HTR-8/SVneo (cell line): Measurements from ENCODE around the gene NUP214.
"Not testable (repeated sequence)": the region's sequence is repeated elsewhere in the genome, so short reads cannot be mapped to it uniquely, and the experiment has no call there.

Source experiments
- DNase-seq: peaks from one replicate; pipeline ENCODE4 v3.0.0; 2011; ENCODE audit warnings: low spot score, mixed read lengths; ENCODE audit not compliant: insufficient read length
- FAIRE-seq: peaks from 2 replicates; lab custom pipeline; 2011; peaks lifted over from hg19 to GRCh38; lab: Jason Lieb, UNC

The NUP214 gene

GRCh38 chr9:131095666-131096268, 29.6 kb upstream of the NUP214 start:
- DNase-seq (peak; percentile 68), FAIRE-seq (no peak)

- no peak for FAIRE-seq
- DNase-seq, result peak; percentile 53
Observed at GRCh38 chr9:131096269-131097125, 28.9 kb upstream of the NUP214 start, which contains the start of gene AIF1L. Gene AIF1L (plus strand): TSS chr9:131096531. CDS start chr9:131096630, 99 bp downstream.

DNA sequence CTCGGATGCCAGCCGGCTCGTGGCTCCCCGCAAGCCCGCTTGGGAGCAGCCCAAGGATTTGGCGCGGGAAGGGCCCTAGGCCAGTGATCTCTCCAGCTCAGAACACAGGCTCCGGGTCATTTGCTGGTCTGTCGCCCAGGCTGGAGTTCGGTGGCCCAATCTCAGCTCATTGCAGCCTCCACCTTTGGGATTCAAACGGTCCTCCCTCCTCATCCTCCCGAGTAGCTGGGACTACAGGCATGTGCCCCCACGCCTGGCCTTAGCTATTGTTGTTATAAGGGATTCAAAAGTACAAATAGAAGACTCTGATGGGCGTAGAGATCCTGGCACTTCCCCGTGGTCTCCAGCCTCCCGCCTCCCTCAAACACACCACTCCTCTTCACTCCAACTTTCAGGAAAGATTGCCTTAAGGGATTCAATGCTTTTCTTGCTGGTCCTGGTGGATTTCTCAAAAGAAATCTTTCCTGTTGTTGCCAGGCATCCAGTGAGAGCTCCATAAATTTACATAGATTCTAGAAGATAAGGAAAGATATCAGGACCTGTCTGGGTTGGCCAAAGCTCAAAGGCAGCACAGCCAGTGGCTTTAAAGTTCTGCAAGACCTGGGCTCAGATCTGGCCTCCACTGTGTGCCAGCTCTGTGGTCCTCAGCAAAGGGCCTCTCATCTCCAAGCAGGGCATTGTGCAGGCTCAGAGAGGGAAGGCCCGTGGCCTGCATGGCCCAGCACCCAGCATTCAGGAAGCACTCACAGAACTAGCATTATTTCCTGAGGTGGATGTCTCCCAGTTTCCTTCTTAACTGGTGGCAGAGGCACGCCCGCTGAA, 28.0 kb upstream of the NUP214 start:
- FAIRE-seq, result no peak

DNA sequence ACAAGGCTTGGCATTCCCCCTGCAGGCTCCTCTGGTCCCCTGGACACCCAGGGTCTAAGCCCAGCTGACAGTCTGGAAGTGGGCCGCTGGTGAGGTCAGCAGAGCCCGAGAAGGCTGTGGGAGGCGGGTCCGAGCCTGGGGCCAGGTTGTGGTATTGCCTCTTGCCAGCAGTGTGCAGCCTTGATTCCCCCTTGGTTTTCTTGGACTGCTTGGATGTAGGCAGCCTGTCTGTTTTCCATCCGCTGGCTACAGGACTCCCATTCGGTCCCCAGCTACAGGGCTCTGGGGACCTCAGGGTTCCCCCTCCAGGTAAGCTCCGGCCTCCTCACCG, 27.5 kb upstream of the NUP214 start:
- FAIRE-seq, result no peak
- no peak for DNase-seq

More for the DNA sequence above, 28.0 kb upstream of the NUP214 start:
- no peak for DNase-seq

DNA sequence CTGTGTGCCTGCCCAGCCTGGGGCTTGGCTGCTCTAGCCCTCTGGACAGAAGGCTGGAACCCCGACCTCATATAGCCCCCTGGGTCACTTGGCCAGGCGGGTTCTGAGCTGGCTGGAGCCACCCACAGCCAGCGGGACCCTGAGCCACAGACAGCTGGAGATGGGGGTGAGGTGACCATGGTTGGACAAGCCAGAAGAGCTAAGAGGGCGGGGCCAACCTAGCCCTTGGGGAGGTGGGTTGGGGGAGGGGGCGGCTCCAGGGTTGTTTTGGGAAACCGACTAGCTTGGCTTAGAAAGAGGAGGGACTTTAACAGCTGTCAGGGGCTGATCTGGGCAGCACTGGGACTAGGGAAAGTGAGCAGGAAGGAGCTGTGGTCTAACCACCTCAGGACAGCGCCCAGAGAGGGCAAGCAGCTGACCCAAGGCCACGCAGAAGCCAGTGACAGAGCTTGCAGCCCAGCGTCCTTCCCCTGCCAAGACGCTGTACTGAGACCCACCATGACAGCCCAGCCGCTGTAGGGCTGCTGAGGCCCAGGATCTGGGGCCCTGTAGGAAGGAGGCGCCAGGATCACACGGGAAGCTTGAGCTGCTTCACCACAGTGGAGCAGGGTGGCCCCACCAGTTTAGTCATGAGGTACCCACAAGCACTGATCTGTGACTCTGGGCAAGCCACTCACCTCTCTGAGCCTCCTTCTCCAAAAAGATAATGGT, 26.8 kb upstream of the NUP214 start:
- DNase-seq, result no peak
- FAIRE-seq, result no peak

DNA sequence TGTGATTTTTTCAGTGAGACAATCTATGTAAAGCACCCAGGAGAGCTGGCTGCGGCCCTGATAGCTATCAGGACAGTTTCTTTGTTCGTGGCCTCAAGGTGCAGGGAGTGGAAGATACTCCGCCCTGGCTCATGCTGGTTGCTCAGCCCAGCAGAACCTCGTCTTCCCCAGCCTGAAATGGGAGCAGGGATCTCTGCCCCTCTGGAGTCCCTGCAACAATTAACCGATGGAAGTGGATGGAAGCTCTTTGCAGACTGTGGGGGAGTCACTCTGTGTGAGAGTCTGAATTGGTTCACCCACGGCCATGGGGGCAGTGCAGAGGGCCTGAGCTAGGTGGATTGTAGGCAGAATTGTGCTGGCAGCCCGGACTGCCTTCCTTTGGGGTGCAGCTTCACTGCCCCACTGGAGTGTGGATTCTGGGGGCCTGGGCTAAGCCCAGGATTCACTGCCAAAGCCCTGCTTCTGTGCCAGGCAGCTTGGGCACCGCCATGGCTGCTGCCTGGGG, 26.2 kb upstream of the NUP214 start:
- DNase-seq (no peak), FAIRE-seq (no peak)

DNA sequence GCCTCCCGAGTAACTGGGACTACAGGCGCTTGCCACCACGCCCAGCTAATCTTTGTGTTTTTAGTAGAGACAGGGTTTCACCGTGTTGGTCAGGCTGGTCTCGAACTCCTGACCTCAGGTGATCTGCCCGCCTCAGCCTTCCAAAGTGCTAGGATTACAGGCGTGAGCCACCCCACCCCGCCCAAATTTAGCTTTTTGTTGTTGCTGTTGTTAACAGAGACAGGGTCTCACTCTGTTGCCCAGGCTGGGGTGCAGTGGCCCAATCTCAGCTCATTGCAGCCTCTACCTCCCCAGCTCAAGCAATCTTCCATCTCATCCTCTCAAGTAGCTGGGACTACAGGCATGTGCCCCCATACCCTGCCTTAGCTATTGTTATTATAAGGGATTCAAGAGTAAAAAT, 25.5 kb upstream of the NUP214 start:
- DNase-seq, FAIRE-seq: not testable (repeated sequence)

DNA sequence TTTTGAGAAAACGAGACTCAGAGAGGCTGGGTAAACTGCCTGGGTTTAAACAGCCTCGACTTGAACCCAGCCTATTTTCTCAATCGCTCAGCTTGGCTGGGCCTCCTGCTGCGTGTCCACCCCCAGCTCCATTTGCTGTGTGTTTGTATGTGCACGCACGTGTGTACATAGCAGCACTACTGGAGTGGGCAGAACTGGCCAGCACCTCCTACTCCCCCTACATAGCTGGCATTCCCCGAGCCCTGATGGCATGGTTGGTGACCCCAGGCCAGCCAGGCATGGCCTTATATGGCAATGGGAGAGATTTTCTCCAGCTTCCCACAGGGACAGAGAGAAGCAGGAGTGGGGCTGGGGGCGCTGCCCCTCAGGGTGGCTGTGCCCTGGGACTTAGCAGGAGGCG, 24.9 kb upstream of the NUP214 start:
- peak; percentile 34 for DNase-seq
- no peak for FAIRE-seq

- FAIRE-seq (no peak), DNase-seq (no peak)
Observed at GRCh38 chr9:131101207-131101964, 24.0 kb upstream of the NUP214 start.

DNA sequence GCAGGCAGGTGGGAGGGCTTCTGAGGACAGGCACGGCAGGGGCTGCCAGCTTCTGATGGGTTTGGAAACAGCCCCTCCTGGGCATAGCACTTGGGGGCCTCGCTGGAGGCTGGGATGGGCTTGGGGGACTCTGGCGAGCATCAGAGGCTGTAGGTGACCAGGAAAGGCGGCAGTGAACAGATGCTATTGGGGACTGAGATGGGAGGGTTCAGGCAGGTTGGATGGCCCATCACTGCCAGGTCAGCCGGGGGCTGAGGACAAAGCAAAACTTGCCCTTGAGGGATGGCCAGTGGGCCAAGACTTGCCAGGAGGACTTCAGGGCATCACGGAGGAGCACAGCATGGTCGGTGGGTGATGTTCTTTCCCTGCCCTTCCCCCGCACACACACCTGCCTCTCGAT, 22.4 kb upstream of the NUP214 start:
- DNase-seq, result no peak
- FAIRE-seq, result no peak

GRCh38 chr9:131103535-131103934, 21.9 kb upstream of the NUP214 start:
- FAIRE-seq (no peak), DNase-seq (no peak)

DNA sequence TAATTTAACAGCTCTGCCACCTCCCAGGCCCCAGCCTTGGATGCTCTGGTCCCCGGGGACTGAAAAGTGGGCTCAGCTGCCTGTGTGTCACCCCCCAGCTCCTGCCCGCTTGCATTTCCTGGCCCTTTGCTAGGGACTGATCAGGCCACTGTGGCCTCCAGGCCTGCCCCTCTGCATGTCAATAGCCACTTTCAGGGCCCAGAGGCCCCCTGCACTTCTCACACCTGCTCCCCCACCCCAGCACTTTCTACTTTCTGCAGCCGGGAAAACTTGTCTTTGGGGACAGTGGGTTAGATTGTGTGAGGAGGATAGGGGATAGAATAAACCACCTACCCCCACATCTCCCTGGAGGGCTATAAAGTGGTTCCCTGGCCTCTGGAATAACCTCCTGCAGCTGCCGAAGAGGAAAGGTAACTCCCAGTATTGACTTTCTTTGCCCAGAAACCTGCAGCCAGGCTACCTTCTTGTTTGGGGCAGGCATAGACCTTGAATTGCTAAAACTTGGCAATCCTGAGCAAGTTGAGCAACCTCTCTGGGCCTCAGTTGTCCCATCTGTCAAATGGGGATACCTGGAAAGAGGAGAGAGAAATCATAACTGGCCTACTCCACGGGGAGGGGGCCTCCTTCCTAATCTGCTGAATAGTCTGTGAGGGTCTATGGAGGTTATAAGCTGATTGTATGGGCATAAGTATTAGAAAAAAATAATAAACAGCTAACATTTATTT, 21.2 kb upstream of the NUP214 start:
- DNase-seq (no peak), FAIRE-seq (no peak)

- no peak for DNase-seq
- no peak for FAIRE-seq
Observed at GRCh38 chr9:131105952-131106351, 19.4 kb upstream of the NUP214 start.

GRCh38 chr9:131107760-131108159, 17.6 kb upstream of the NUP214 start:
- DNase-seq (no peak), FAIRE-seq (no peak)

- FAIRE-seq (no peak), DNase-seq (no peak)
Observed at GRCh38 chr9:131111186-131111853, 14.1 kb upstream of the NUP214 start.

GRCh38 chr9:131111854-131112311, 13.5 kb upstream of the NUP214 start:
- FAIRE-seq (no peak), DNase-seq (no peak)

GRCh38 chr9:131112374-131113154, 12.8 kb upstream of the NUP214 start:
- DNase-seq, result no peak
- FAIRE-seq, result no peak
